Measurements from ENCODE around the gene PPP1R14B.

GRCh38 chr11:64267207-64267945 is 20.6 kb upstream of the PPP1R14B start:
- TF ChIP-seq, protein P1, sequence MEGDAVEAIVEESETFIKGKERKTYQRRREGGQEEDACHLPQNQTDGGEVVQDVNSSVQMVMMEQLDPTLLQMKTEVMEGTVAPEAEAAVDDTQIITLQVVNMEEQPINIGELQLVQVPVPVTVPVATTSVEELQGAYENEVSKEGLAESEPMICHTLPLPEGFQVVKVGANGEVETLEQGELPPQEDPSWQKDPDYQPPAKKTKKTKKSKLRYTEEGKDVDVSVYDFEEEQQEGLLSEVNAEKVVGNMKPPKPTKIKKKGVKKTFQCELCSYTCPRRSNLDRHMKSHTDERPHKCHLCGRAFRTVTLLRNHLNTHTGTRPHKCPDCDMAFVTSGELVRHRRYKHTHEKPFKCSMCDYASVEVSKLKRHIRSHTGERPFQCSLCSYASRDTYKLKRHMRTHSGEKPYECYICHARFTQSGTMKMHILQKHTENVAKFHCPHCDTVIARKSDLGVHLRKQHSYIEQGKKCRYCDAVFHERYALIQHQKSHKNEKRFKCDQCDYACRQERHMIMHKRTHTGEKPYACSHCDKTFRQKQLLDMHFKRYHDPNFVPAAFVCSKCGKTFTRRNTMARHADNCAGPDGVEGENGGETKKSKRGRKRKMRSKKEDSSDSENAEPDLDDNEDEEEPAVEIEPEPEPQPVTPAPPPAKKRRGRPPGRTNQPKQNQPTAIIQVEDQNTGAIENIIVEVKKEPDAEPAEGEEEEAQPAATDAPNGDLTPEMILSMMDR (IDR thresholded peaks at IDR 0.05; ENCODE audit: low read depth, low read length, missing input control) = no peak
- TF ChIP-seq REST (IDR thresholded peaks at IDR 0.05) = no peak
- no peak for TF ChIP-seq YY1 (IDR thresholded peaks at IDR 0.05)
- TF ChIP-seq FOXA1 (IDR thresholded peaks at IDR 0.05) = no peak
- no peak for TF ChIP-seq HNF4G (IDR thresholded peaks at IDR 0.05)
- TF ChIP-seq SP1 (IDR thresholded peaks at IDR 0.05) = no peak
